ENCODE data around the gene MBNL2.

Gene MBNL2

DNA sequence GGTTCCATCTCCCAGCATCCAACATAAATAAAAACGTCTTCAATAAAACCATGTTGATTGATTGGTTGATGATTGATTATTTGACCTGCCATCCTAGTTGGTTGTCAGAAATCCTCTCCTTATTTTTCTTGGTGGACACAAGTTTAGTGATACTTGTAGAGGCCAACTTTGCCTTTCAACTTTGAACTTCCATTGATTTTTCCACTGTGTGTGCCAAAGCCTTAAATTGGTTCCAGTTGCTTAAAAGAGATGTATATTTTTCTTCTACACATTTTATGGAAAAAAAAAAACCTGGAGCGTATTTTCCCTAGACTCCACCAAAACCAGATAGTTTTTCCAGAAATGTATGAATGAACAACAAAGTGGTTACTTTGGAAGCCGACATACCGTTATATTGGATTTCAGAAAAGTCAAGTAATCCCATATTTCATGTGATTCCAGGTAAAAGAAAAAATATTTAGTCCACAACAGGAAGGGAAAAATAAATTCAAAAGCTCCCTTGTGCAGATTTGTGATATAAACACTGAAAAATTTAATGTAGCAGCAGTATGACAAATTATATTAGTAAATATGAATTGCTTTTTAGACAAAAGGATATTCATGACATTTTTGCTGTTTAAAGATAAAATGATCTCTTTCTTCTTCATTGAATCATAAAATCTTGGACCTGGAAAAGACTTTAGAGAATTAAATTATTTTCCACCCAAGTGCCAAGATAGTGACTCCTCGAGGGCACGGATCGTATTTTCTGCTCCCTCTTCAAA lies 85.2 kb downstream of the MBNL2 start:
- no peak for DNase-seq

DNA sequence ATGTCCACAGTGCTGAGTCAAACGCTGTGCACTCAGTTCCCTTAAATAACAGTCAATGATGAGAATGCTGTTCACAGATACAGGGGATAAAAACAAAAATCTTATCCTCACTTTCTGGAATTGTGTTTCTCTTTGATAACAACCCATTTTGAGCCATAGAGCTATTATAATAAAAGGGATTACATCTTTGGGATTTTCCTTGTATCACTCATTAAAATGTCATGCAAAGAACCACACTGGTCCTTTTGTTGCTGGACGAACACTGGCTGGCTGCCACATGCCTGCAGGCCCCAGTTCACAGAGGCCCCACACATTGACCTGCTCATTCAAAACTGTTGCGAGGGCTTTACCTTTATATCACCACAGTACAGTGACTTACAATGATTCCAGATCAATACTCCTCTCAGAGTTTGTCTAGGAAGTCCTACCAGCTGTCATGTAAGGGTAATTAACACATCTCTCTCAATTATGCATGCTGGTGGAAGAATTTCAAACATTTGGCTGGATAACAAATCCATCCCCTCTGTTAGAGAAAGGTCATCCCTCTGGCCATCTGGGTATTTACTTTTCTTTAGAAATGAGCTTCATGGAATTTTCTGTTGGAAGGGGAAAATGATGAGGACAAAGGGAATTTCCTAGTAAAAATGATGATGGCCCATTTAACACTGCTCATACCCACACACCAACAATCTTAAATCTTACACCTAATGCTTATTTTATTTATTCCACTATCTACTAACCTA lies 85.9 kb downstream of the MBNL2 start:
- DNase-seq: no peak

DNA sequence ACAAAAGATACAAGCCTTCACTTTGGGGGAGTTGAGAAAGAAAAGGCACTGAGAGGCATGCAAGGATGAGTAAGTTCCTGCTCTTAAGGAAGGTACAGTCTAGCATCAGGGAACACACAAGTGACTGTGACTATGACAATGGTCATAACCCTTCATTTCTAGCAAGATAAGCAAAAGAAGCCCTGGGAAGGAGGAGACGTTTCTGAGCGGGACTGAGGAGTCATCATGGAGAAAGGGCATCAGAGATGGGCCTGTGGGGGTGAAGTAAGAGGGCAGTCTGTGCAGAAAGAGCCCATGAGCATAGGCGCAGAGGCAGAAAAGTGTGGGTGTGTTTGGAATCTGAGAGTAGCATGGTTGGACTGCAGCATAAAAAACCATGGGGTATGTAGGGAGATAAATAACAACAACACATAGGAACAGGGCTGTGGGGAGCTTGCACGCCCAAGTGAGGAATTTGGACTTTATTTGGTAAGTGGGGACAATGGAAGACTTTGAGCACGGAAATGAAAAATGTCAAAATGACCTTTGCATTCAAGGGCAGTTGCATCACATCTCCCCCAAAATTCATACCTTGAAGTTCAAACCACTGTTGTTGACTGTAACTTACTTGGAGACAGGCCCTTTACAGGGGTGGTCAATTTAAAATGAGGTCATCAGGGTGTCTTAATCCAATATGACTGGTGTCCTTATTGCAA lies 86.7 kb downstream of the MBNL2 start:
- DNase-seq: no peak

DNA sequence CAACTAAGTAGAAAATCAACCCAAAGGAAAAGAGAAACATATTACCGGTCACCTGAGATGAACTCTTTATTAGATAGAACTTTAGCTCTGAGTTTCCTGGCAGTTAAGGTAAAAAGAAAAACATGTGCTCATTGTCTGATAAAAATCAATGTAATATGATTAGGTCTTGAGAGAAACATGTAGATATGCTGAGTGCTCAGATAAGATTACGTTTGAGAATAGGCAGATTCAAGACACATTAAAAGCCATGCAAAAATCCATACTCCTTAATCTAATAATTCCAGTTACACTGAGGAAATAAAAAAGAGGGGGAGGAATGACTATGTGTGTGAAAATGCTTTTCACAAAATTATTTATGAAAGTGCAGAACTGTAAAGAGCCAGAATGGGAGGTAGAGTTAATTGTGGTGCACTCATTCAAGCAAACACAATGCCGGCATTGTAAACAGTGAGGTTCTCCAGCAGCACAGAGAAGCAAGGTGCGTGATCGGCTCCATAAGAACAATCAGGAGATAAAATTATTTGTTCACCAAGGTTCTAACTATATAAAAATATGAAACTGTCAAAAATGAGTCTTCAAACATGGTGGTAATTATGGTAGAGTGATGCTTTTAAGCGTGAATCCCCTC lies 88.8 kb downstream of the MBNL2 start:
- no peak for DNase-seq

DNA sequence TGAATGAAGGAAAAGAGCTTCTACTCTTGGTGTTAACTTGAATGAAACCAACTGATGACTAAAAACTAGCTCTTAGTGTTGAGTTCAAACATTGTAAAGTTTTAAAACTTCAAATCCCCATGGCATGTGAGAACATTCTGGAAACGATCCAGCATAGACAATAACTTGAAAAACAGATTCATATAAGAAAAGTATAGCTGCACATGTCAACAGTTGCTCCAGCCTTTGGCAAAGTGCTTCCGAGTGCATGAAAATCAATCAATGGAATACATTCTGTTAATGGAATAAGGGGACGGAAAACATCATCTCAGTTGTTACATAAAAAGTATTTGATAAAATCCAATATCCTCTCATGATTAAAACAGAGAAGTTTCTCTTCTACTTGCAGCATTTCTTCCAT lies 89.8 kb downstream of the MBNL2 start:
- no peak for DNase-seq

DNA sequence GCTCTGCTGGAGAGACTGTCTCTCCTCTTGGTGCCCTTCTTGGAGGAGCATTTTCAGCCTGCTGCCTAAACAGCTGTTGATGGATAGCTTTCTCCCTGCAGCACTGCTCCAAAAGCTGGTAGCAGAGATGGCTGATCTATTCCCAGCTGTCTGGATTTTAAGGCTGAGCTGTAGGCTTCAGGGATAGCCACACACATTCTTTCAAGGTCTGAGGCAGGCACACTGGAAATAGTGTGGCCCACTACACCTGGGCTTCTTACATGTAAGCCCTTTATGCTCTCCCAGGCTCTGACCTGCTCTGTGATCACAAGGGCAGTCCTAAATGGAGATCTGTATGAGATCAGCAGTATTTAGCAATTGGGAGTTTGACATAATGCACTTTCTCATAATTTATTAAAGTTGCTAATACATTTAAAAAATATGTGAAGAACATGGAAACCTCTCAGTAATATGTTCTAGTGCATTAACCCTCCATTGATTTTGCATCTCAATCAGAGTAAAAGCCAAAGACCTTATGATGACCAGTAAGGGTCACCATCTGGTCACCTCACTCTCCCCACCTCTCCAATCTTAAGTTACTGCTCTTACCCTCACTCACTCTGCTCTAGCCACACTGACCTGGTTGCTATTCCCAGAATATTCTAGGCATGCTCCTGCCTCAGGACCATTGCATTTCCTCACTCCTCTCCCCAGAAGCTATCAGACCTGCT lies 91.6 kb downstream of the MBNL2 start:
- DNase-seq: no peak

DNA sequence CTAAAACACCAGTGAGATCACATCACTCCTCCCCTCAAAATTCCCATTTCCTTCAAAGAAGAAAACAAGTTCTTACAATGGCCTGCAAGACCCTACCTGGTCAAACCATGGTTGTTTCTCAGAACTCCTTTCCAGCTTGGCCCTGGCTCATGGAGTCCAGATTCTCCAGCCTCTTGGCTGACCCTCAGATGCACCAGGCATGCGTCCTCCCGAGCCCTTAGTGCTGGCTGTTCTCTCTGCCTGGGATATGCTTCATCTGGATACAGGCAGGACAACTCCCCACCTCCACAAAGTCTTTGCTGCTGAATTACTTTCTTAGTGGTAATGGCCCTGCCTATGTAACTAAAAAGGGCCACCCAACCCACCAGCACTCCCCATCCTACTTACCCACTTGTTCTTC lies 94.3 kb downstream of the MBNL2 start:
- no peak for DNase-seq

DNA sequence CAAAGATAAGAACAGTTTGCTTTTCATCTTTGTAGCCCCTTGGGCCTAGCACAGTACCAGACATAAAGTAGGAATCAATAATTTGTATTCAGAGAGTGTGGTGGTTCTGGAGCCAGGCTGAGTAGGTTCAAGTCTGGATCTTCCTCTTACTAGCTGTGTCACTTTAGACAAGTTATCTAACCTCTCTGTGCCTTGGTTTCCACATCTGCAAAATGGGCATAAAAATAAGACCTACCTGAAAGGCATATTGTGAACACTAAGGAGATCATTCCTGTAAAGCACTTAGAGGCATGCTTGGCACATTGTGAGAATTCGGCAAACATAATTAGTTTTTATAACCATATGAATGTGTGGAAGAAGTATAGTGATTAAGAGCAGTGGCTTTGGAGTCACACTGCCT lies 95.8 kb downstream of the MBNL2 start:
- no peak for DNase-seq

DNA sequence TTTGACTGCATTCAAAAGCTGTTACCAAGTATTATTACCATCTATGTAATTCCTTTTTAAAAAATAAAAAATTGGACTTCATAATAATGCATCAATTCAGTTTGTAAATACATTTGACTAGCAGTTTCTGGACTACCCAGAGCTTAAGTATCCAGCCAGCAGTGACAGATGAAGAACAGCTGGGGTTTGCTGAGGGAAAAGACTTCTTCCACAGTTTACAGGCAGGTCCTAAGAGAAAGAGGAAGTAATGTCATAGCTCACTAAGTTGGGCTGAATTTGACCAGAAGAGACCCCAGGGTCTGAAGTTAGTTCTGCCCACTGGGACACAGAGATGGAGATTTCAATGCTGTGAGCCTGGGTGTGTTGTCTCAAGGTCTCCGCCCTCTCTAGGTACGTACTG lies 96.4 kb downstream of the MBNL2 start:
- no peak for DNase-seq

DNA sequence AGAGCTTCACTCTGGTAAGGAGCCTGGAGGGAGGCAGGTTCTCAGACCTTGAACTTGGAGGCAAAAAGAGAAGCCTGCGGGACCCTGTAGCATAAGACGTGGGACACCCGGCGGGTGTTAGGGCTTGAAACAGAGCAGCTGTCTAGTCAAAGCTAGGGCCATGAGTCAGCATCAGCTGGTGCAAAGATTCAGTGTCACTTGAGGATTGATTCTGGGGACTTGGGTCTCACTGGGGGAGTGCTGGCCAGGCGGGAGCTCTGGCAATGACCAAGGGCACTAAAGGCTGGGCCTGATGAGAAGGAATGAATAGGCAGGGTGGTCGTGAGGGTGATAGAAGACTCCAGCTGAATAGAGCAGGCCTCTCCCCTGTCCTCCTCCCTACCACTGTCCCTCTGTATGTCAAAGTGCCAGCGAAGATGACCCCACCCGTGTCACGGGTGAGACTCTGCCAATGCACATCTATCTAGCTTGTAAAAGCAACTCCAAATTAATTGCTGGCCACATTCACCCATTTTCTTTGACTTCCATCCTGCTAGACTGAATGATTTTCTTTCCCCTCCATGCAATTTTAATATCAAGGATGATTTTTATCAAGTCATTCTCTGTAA lies 97.1 kb downstream of the MBNL2 start:
- DNase-seq: no peak

DNA sequence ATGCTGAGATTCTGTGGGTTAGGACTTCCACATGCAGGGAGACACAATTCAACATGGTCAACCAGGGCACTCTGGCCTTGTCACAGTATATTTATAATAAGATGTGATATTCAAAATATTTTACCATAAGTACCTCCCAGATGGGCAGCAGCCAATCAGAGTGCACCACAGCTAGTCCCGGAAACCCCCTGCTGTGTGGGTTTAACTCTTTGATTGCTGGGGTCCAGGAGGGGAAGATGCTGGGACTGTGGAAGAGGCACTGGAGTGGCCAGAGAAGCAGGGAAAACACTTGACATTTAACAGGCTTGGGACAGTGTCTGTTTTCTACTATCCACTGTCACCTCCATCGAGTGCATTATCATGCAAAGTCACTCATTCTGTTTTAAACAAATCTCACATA lies 99.0 kb downstream of the MBNL2 start:
- no peak for DNase-seq

DNA sequence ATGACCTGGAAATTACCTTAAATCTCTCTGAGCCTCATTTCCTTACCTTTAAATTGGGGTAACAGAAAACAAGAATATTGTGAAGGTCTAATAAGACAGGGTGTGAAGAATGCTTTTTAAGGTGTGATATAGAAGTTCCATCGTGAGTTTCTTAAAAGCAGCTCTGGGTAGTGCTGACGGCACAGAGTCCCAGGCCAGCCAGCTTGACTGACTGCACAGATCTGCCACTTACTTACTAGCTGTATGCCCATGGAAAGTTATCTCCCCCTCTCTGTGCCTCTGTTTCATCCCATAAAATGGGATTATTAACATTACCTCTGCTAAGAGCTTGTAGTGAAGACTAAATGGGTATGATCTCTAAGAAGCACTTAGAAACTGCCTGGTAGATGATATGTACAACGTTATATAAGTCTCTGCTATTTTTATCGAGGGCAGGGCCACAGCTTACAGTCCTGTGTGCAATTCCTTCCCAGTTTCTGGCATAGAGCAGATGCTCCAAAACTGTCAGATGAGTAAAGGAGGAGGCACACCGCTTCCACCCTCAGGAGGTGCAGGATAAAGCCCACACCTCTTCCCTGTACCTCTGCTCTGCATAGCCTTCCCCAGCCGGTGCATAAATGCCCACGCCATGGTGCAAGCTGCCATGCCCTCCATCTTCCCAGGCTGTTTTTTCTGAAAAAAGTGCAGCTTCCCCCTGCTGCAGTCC lies 99.6 kb downstream of the MBNL2 start:
- no peak for DNase-seq

DNA sequence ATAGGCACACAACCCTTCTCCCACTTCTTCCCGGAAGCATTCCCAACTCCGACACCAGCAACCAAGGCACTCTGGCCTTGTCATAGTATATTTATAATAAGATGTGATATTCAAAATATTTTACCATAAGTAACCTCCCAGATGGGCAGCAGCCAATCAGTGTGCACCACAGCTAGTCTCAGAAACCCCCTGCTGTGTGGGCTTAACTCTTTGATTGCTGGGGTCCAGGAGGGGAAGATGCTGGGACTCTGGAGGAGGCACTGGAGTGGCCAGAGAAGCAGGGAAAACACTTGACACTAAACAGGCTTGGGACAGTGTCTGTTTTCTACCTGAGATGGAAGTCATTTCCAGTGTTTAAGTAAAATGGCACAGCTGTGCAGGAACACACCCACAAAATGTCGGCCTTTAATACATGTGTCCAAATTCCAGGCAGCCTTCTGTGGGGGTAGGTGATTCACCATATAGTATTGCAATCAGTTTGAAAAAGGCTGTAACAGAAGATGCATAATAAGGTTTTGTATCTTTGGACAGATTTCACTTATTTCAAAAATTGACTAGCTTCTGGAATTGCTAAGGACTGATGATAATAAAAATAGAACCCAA lies 100.7 kb downstream of the MBNL2 start:
- DNase-seq: no peak

DNA sequence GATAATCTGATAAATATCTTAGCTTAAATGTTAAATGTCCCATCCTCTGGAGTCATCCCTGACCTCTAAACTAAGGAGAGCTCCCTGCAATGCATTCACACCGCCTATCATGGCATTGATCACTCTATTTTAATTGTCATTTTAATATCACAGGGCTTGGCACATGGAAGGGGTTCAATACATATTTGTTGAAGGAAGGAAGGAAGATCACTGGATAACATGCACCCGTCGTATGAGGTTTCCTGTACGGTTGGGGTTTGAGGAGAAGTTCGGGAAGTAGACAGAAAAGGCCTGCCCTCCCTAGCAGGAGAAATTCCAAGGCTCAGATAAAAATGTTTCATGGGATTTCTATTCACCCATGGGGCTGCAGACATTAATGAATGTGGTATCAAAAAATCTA lies 102.0 kb downstream of the MBNL2 start:
- DNase-seq: no peak

DNA sequence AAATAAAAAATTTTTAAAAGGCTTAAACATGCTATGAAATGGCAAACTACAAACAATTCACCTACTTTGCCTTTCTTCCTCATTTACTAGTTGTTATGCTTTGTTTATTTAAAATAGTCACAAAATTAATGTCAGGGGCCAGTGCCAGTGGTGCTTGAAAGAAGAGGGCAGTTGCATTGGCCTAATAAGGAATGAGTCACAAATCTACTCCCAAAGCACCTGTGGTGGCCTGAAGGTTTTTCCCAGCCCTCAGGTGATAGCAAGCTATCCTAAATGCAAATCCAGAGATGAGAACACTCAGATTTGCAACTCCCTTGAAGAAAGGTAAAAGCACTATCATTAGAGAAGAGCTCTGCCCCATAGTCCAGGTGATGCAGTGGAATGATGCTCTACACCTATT lies 103.6 kb downstream of the MBNL2 start:
- DNase-seq: no peak

DNA sequence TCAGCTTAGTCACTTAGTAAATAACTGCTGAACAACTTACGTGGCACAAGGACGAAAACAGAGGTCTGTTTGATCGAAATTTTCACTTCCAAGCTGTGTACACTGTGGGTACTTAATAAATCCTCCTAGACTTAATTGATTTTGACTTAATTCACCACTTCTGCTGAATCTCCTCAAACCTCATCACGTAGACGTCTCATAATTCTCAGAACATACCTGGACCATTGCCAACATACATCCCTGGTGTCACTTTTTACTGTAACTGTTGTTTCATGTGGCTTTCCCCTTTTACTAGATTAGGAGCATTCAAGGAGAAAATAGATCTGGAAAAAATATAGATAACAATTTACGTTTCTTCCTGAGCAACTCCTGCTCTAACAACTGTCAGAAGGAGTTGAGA lies 105.0 kb downstream of the MBNL2 start:
- DNase-seq: no peak

DNA sequence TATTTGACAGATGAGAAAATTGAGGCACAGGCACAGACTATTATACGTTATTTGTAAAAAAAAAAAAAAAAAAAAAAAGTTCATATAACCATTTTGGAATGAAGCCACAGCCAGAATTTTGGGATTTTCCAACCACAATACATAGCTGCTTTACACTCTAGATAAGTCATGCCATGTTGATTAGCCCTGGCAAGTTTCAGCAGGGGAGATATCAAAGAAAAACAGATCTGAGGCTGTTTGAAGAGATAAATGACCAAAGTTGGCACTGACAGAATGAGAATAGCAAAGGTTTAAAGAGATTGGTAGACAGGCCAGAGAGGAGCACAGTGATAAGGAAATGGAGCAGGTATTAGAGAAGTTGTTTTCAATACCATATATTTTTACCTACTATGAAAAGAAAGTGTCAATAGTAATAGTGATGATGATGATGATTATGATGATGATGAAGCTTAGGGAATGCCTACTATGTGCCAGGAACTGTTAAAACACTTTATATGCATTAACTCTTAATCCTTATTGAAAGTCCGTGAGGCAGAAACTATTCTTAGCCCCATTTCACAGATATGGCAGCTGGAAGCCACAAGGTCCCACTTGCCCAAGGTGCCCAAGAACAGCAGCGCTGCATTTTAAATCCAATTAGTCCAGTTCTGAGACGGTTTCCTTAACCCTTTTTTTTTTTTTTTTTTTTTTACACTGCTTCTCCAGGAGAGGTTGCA lies 105.5 kb downstream of the MBNL2 start:
- no peak for DNase-seq

DNA sequence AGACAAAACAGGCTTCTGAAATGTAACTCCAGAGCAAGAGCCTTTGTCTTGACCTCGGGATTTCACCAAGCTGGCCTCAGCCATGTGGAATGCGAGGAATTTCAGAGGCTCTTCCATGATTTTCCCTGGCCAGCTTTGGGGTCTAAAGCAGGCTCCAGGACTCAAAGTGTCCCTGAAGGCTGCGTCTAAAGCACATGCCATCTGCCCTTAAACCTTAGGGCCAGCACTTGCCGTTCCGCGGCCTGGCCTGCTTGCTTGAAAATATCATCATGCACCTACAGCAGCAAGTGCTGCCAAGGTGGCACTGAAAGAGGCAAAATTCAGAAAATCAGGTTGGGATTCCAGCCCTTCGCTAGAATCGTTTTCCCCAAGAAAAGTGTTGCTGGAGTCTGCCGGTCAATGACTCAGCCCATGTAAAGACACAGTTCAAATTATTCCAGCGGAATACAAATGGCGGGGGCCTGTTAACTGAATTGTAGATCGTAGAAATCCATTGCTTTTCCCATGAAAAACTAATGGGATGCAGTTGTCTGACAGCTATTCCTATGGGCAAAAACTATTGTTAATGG lies 106.2 kb downstream of the MBNL2 start:
- no peak for DNase-seq

DNA sequence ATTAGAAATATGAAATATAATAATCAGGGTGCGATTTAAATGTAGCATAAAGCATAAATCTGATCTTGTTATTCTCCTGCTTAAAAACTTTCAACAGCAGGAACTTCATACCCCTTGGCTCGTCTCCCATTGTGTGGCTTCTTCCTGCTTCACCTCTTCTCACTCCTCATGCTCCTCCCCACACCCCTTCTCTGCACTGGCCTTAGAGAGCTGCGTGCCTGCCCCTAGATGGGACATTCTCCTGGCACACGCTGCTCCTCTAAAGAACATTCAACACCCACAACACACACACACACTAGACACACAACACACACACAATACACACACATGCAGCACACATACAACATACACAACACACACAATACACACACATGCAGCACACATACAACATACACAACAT lies 107.2 kb downstream of the MBNL2 start:
- no peak for DNase-seq

DNA sequence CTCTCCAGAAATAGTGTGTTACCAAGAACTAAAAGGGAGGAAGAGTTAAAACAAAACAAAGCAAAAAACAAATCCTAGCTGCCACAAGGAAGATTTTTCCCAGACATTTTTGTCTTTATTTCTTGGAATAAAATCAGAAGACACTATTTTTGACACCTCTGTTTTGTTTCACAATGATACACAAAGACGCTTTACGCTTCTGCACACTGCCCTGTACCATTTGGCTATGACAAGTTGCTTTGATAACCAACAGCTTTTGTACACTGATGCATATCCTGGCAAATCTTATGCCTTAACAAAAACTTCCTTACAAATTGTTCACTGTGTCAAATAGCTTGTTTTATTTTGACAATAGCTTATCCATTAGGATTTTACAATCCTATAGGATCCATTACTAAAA lies 108.3 kb downstream of the MBNL2 start:
- DNase-seq: no peak

Measured in activated CD4-positive, alpha-beta T cell treated with anti-CD3 and anti-CD28 coated beads, Interleukin-2, amount 50 U/mL, for 4 hours (primary cell).